SK-N-SH treated with all-trans-retinoic acid at 6 μM for 48 hours (cell line): ENCODE measurements around the gene GCN1.

Experiments used
- ATAC-seq: fragments of 200-7000 bp; cut with Tn5 transposase; 3 replicates; pipeline ENCODE4 v1.9.1; 2020; ENCODE audit warnings: mild to moderate bottlenecking, moderate library complexity
- ARNTL ChIP-seq: fragments of 450-650 bp; formaldehyde crosslinking; IDR thresholded peaks from 2 replicates; pipeline ENCODE4 v1.5.0; 2020; ENCODE audit warnings: low read depth, mild to moderate bottlenecking, moderate library complexity, borderline replicate concordance
- BACH2 ChIP-seq: fragments of 250-450 bp; sonication (Bioruptor Pico); IDR thresholded peaks from 2 replicates; pipeline ENCODE4 v1.9.0; 2021; ENCODE audit warnings: mild to moderate bottlenecking, borderline replicate concordance
- CREB5 ChIP-seq: fragments of 250-450 bp; sonication (Bioruptor Pico); IDR thresholded peaks from 2 replicates; pipeline ENCODE4 v1.5.1; 2020; ENCODE audit warnings: low read depth, mild to moderate bottlenecking, moderate library complexity
- CSDC2 ChIP-seq: fragments of 250-450 bp; sonication (Bioruptor Pico); IDR thresholded peaks from 2 replicates; pipeline ENCODE4 v1.5.0; 2020; ENCODE audit warnings: mild to moderate bottlenecking, moderate library complexity
- CSRNP3 ChIP-seq: fragments of 250-450 bp; sonication (Bioruptor Pico); IDR thresholded peaks from 2 replicates; pipeline ENCODE4 v1.5.1; 2021; ENCODE audit warnings: mild to moderate bottlenecking, moderate library complexity
- ESRRG ChIP-seq: fragments of 250-450 bp; sonication (Bioruptor Pico); IDR thresholded peaks from 2 replicates; pipeline ENCODE4 v1.6.1; 2021; ENCODE audit warnings: mild to moderate bottlenecking
- GLIS3 ChIP-seq: fragments of 250-450 bp; sonication (Bioruptor Pico); IDR thresholded peaks from 2 replicates; pipeline ENCODE4 v1.5.0; 2020; ENCODE audit warnings: mild to moderate bottlenecking, moderate library complexity
- ISL1 ChIP-seq: fragments of 250-450 bp; sonication (Bioruptor Pico); IDR thresholded peaks from 2 replicates; pipeline ENCODE4 v2.1.2; 2022; ENCODE audit warnings: mild to moderate bottlenecking, moderate library complexity
- OSR1 ChIP-seq: fragments of 250-450 bp; sonication (Bioruptor Pico); IDR thresholded peaks from 2 replicates; pipeline ENCODE4 v1.8.0; 2022; ENCODE audit warnings: moderate library complexity, mild to moderate bottlenecking, inconsistent platforms
- PATZ1 ChIP-seq: fragments of 250-450 bp; sonication (Bioruptor Pico); IDR thresholded peaks from 2 replicates; pipeline ENCODE4 v1.8.0; 2020; ENCODE audit warnings: mild to moderate bottlenecking, moderate library complexity, borderline replicate concordance
- SNAI2 ChIP-seq: fragments of 250-450 bp; sonication (Bioruptor Pico); IDR thresholded peaks from 2 replicates; pipeline ENCODE4 v1.5.0; 2020; ENCODE audit warnings: mild to moderate bottlenecking, moderate library complexity
- TCF4 ChIP-seq: fragments of 250-450 bp; sonication (Bioruptor Pico); IDR thresholded peaks from 2 replicates; pipeline ENCODE4 v1.8.0; 2021; ENCODE audit warnings: mild to moderate bottlenecking, moderate library complexity, borderline replicate concordance
- TOX ChIP-seq: fragments of 250-450 bp; sonication (Bioruptor Pico); IDR thresholded peaks from 2 replicates; pipeline ENCODE4 v1.8.0; 2021; ENCODE audit warnings: mild to moderate bottlenecking, moderate library complexity, borderline replicate concordance
- TSHZ2 ChIP-seq: fragments of 250-450 bp; sonication (Bioruptor Pico); IDR thresholded peaks from 2 replicates; pipeline ENCODE4 v1.5.0; 2020; ENCODE audit warnings: mild to moderate bottlenecking, moderate library complexity
- ZC3H10 ChIP-seq: fragments of 250-450 bp; sonication (Bioruptor Pico); IDR thresholded peaks from 2 replicates; pipeline ENCODE4 v1.5.1; 2021; ENCODE audit warnings: mild to moderate bottlenecking, moderate library complexity
- ZFP3 ChIP-seq: fragments of 250-450 bp; sonication (Bioruptor Pico); IDR thresholded peaks from 2 replicates; pipeline ENCODE4 v1.5.0; 2020; ENCODE audit warnings: mild to moderate bottlenecking, moderate library complexity
- ZFP30 ChIP-seq: fragments of 450-650 bp; formaldehyde crosslinking; IDR thresholded peaks from 2 replicates; pipeline ENCODE4 v1.5.0; 2022; ENCODE audit warnings: mild to moderate bottlenecking, moderate library complexity
- ZNF70 ChIP-seq: fragments of 450-650 bp; formaldehyde crosslinking; IDR thresholded peaks from 2 replicates; pipeline ENCODE4 v1.5.0; 2020; ENCODE audit warnings: mild to moderate bottlenecking, moderate library complexity
- ZNF8 ChIP-seq: fragments of 450-650 bp; formaldehyde crosslinking; IDR thresholded peaks from 2 replicates; pipeline ENCODE4 v1.5.0; 2020; ENCODE audit warnings: mild to moderate bottlenecking, moderate library complexity

GCN1 gene

GRCh38 chr12:120138366-120138765 is 56.1 kb downstream of the GCN1 start:
- TF ChIP-seq ISL1 (CRISPR knock-in tag) (no peak), ESRRG (CRISPR knock-in tag) (no peak), SNAI2 (no peak), ZNF70 (no peak)
- ATAC-seq = no peak

GRCh38 chr12:120137833-120138232 is 56.7 kb downstream of the GCN1 start:
- TF ChIP-seq ZNF70 = no peak
- no peak for TF ChIP-seq ZFP3 (CRISPR knock-in tag)
- no peak for TF ChIP-seq TSHZ2
- no peak for TF ChIP-seq OSR1 (CRISPR knock-in tag)
- TF ChIP-seq BACH2 (CRISPR knock-in tag) = no peak
- TF ChIP-seq CSDC2 (CRISPR knock-in tag) = no peak
- TF ChIP-seq ZFP30 = no peak
- no peak for TF ChIP-seq GLIS3 (CRISPR knock-in tag)
- no peak for TF ChIP-seq ZNF8
- TF ChIP-seq TOX = no peak
- no peak for TF ChIP-seq ESRRG (CRISPR knock-in tag)
- TF ChIP-seq SNAI2 = no peak
- no peak for TF ChIP-seq TCF4
- TF ChIP-seq CREB5 (CRISPR knock-in tag) = no peak
- no peak for ATAC-seq

- ATAC-seq = no peak
- TF ChIP-seq ZFP3 (CRISPR knock-in tag) (no peak), PATZ1 (no peak), OSR1 (CRISPR knock-in tag) (no peak), CSRNP3 (CRISPR knock-in tag) (no peak), ARNTL (CRISPR knock-in tag) (no peak), ZFP30 (no peak)
These were observed 58.3 kb downstream of the GCN1 start for GRCh38 chr12:120136093-120136770.

- no peak for ATAC-seq
These were observed 60.1 kb downstream of the GCN1 start for GRCh38 chr12:120134307-120134980.

More at GRCh38 chr12:120134307-120134980, 60.1 kb downstream of the GCN1 start:
- TF ChIP-seq SNAI2 = no peak
- no peak for TF ChIP-seq GLIS3 (CRISPR knock-in tag)
- TF ChIP-seq BACH2 (CRISPR knock-in tag) = no peak
- TF ChIP-seq TCF4 = no peak
- no peak for TF ChIP-seq ESRRG (CRISPR knock-in tag)
- TF ChIP-seq ZC3H10 (CRISPR knock-in tag) = no peak
- TF ChIP-seq ZNF70 = no peak
- no peak for TF ChIP-seq TOX
- TF ChIP-seq CREB5 (CRISPR knock-in tag) = no peak
- no peak for TF ChIP-seq CSRNP3 (CRISPR knock-in tag)
- no peak for TF ChIP-seq ZFP30
- TF ChIP-seq ZFP3 (CRISPR knock-in tag) = no peak
- TF ChIP-seq, all 23 proteins: peak for 0
